ENCODE measurements around the gene MAP3K12.

DNA sequence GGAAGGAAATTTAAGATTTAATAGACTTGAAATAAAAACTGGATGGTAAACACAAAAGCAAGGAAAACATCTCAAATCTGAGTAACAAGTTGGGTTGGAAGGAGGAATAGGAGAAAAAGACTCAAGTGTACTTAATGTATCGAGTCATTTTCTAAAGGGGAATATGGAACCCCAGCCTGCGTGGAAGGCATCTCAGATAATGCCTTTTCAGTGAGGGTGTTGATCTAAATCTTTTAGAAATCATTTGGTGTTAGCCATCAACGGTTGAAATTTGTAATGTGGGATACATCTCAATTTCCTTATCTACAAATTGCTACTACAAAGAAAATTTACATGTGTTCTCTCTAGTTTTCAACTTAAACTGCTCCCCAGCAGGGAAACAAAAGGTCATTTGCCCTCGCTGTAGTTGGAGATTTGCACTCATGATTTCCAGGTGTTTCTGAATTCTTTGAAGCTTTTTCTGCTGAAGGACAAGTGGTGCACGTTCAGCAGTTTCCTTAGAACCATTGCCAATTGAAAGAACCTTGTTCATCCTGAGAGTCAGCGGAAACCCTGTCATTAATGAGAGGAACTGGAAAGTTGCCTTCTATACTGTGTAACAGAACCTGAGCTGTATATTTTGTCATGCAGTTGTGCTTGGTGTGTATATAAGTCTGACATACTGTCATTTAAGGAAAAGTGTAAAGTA, 45.2 kb downstream of the MAP3K12 start:
- no peak for TF ChIP-seq EZH2phosphoT487 (IDR thresholded peaks at IDR 0.05)
- TF ChIP-seq, protein P1, sequence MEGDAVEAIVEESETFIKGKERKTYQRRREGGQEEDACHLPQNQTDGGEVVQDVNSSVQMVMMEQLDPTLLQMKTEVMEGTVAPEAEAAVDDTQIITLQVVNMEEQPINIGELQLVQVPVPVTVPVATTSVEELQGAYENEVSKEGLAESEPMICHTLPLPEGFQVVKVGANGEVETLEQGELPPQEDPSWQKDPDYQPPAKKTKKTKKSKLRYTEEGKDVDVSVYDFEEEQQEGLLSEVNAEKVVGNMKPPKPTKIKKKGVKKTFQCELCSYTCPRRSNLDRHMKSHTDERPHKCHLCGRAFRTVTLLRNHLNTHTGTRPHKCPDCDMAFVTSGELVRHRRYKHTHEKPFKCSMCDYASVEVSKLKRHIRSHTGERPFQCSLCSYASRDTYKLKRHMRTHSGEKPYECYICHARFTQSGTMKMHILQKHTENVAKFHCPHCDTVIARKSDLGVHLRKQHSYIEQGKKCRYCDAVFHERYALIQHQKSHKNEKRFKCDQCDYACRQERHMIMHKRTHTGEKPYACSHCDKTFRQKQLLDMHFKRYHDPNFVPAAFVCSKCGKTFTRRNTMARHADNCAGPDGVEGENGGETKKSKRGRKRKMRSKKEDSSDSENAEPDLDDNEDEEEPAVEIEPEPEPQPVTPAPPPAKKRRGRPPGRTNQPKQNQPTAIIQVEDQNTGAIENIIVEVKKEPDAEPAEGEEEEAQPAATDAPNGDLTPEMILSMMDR (IDR thresholded peaks at IDR 0.05), result no peak
- TF ChIP-seq EZH2 (IDR thresholded peaks at IDR 0.05), result no peak

All from neural progenitor cell (in vitro differentiated cells).